Testis (tissue), 3 donors: Measurements from ENCODE around the gene APOLD1. TPM values are rescaled to one million over a fixed set of nuclear protein-coding genes. Genes with fewer than 3 reads are reported as not detected.

ENCODE experiments used
- DNase-seq: peaks from one replicate; pipeline ENCODE4 v3.0.0-alpha.2; 2019
- H3K27ac ChIP-seq, 2 donors: fragments of 200-600 bp; sonication (generic); one replicate each; pipeline ENCODE4 v1.5.1; 2019
- H3K27me3 ChIP-seq: fragments of 200-600 bp; sonication (generic); one replicate; pipeline ENCODE4 v1.5.1; 2019
- H3K36me3 ChIP-seq: fragments of 200-600 bp; sonication (generic); one replicate; pipeline ENCODE4 v1.5.1; 2017; ENCODE audit warnings: low read depth; ENCODE audit errors: missing control alignments
- H3K4me1 ChIP-seq: fragments of 200-600 bp; sonication (generic); one replicate; pipeline ENCODE4 v1.5.1; 2019
- H3K4me3 ChIP-seq, 2 donors: fragments of 200-600 bp; sonication (generic); one replicate each; pipeline ENCODE4 v1.5.1; 2017 to 2019
- H3K9me3 ChIP-seq: fragments of 200-600 bp; sonication (generic); one replicate; pipeline ENCODE4 v1.5.1; 2017
- POLR2A ChIP-seq: fragments of 450-650 bp; IDR thresholded peaks from one replicate; pipeline ENCODE4 v1.6.1; 2017; ENCODE audit warnings: antibody characterized with exemption, mild to moderate bottlenecking, moderate library complexity
- WGBS, 2 donors: methylation state at CpG; one replicate each; pipeline ENCODE4 v1.1.5; 2018; 5-methylcytosine and 5-hydroxymethylcytosine counted together
- intact Hi-C: fragments of 100-400 bp; cut with DNase I; formaldehyde crosslinking; loops from one replicate; pipeline ENCODE4 v1.15.1; 2023; ENCODE audit warnings: low total_unique reads
- polyA plus RNA-seq: library from polyadenylated mRNA; stranded (reverse); fragments of 350-450 nt; fragmentation: Illumina TruSeq; extraction: RNeasy Lipid Tissue Mini Kit (QIAGEN cat#74804); gene quantifications from one replicate; pipeline ENCODE4 v1.2.3, GENCODE V29; 2014; ENCODE audit warnings: low read depth, low replicate concordance; ENCODE audit not compliant: insufficient read depth
- total RNA-seq, 2 donors: library from RNA; depleted of rRNA; stranded (reverse); fragments of >200 nt; gene quantifications; one replicate each; pipeline ENCODE4 v1.2.3, GENCODE V29; 2016
- TF ChIP-seq, protein P1 (sequence below), 3 experiments: fragments of 450-650 bp in 2 of 3; fragments of 200-600 bp in 1 of 3; sonication (generic) in 1 of 3; IDR thresholded peaks; one replicate each; pipeline ENCODE4 v1.5.1; 2016 to 2019; ENCODE audit warnings: antibody characterized with exemption in 3 of 3, mild to moderate bottlenecking in 2 of 3, moderate library complexity in 1 of 3

Gene APOLD1
- total and polyA plus RNA-seq, 3 donors from 2014 or later = 8.2 to 9.7 (median 9.2) TPM

DNA sequence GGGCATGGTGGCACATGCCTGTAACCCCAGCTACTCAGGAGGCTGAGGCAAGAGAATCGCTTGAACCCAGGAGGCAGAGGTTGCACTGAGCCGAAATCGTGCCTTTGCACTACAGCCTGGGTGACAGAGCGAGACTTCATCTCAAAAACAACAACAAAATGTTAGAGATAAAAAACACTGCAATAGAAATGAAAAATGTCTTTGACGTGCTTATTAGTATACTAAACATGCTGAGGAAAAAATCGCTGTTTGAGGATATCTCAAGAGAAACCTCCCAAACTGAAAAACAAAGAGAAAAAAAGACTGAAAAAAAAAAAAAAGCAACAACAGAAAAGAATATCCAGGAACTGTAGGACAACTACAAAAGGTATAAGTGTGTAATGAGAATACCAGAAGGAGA lies 15.2 kb upstream of the APOLD1 start:
- H3K4me3 ChIP-seq = no peak overlapping the region
- intact Hi-C loops = no loop called here
- H3K27ac ChIP-seq = no peak overlapping the region
- no peaks in the 10 kb centered on the region for H3K4me1 ChIP-seq
- H3K36me3 ChIP-seq = no peaks in the 10 kb centered on the region
- H3K9me3 ChIP-seq = no peaks in the 10 kb centered on the region
- no peaks in the 10 kb centered on the region for H3K27me3 ChIP-seq
- WGBS, 2 donors = 93 to 98% methylated on average over 6 of the region's 6 CpGs
- TF ChIP-seq, protein P1, sequence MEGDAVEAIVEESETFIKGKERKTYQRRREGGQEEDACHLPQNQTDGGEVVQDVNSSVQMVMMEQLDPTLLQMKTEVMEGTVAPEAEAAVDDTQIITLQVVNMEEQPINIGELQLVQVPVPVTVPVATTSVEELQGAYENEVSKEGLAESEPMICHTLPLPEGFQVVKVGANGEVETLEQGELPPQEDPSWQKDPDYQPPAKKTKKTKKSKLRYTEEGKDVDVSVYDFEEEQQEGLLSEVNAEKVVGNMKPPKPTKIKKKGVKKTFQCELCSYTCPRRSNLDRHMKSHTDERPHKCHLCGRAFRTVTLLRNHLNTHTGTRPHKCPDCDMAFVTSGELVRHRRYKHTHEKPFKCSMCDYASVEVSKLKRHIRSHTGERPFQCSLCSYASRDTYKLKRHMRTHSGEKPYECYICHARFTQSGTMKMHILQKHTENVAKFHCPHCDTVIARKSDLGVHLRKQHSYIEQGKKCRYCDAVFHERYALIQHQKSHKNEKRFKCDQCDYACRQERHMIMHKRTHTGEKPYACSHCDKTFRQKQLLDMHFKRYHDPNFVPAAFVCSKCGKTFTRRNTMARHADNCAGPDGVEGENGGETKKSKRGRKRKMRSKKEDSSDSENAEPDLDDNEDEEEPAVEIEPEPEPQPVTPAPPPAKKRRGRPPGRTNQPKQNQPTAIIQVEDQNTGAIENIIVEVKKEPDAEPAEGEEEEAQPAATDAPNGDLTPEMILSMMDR (IDR thresholded peaks at IDR 0.05) = no peak
- TF ChIP-seq POLR2A = no peak
- DNase-seq = no peak

DNA sequence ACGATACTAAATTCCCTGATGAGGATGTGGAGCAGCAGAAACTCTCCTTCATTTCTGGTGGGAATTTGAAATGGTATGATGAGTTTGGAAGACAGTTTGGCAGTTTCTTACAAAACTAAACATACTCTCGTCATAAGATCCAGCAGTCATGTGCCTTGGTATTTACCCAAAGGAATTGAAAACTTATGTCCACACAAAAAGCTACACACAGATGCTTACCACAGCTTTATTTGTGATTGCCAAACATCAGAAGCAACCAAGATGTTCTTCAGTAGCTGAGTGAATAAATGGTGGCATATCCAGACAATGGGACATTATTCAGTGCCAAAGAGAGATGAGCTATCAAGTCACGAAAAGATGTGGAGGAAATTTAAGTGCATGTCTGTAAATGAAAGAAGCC lies 10.7 kb upstream of the APOLD1 start:
- no peaks in the 10 kb centered on the region for H3K9me3 ChIP-seq
- no peaks in the 10 kb centered on the region for H3K36me3 ChIP-seq
- DNase-seq = no peak
- H3K4me3 ChIP-seq = no peak overlapping the region
- no peak overlapping the region for H3K27ac ChIP-seq
- intact Hi-C loops = no loop called here
- no peaks in the 10 kb centered on the region for H3K27me3 ChIP-seq
- 57 to 62% methylated on average over 3 of the region's 3 CpGs for WGBS, 2 donors
- H3K4me1 ChIP-seq = no peaks in the 10 kb centered on the region
- TF ChIP-seq, protein P1 (IDR thresholded peaks at IDR 0.05) = no peak
- TF ChIP-seq POLR2A = no peak

DNA sequence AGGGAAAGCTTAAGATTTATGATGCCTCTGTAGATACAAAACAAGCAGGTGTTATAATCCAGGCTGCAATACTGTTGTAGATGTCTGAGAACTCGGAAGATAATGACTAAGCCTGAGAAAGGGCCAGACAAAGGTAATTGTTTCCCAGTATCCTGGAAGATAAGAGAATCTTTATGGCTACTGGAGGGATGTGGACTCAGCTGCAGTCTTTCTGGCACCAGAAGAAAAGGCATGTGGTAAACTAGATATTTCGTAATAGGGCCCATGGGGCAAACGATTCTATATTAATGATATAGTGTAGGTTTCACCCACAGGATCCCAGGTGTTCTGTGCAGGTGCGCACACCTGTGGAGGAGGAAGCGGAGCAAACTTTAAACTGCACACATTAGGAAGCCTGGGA lies 9.2 kb upstream of the APOLD1 start:
- no peak for DNase-seq
- Histone ChIP-seq H3K27me3 (no peaks in the 10 kb centered on the region), H3K27ac (no peak overlapping the region), H3K9me3 (no peaks in the 10 kb centered on the region), H3K4me1 (no peaks in the 10 kb centered on the region), H3K4me3 (no peak overlapping the region), H3K36me3 (no peaks in the 10 kb centered on the region)
- intact Hi-C loops = no loop called here
- WGBS, 2 donors = 71 to 76% methylated on average over 5 of the region's 5 CpGs
- TF ChIP-seq, protein P1 (IDR thresholded peaks at IDR 0.05) = no peak
- no peak for TF ChIP-seq POLR2A

DNA sequence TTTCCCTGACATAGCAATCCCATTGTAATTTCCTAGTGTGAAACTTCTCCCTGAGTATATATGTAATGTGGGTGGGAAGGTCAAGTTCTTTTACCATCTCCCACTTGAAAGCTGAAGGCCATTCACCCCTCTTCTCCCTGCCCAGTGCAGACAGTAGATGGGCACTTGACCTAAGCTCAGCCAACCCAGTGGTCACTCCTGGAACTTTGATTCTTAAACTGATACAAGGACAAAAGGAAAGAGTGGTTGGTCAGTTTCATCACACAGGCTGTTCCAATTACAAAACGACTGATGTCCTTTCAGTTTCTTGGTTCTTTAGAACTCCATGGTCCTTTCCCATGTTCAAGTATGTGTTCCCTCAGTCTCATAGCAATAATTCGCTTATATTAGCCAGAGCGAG lies 8.4 kb upstream of the APOLD1 start:
- intact Hi-C loops = no loop called here
- 83 to 86% methylated on average over 3 of the region's 3 CpGs for WGBS, 2 donors
- H3K4me1 ChIP-seq = no peaks in the 10 kb centered on the region
- H3K4me3 ChIP-seq = no peak overlapping the region
- H3K27me3 ChIP-seq = no peaks in the 10 kb centered on the region
- no peak for DNase-seq
- no peaks in the 10 kb centered on the region for H3K9me3 ChIP-seq
- H3K36me3 ChIP-seq = no peaks in the 10 kb centered on the region
- no peak for TF ChIP-seq POLR2A
- TF ChIP-seq, protein P1 (IDR thresholded peaks at IDR 0.05) = no peak
- no peak overlapping the region for H3K27ac ChIP-seq

DNA sequence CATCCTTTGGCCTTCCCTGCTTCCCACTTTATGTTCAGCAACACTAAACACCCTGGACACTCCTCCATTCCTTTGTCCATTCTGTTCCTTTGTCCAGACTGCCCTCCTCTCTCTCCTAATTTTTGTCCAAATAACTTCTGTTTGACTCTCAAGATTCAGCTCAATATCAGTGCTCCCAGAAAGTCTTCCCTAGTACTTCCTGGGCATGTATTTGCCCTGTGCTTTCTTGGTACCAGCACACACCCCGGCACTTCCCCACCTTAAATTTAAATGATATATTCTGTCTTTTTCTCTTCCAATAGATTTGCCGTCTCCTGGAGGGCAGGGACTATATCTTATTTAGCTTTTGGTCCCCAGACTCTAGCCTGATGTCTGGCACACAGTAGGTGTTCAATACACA lies 6.5 kb upstream of the APOLD1 start:
- Histone ChIP-seq H3K27ac (no peak overlapping the region), H3K4me1 (no peaks in the 10 kb centered on the region), H3K4me3 (no peak overlapping the region), H3K27me3 (no peaks in the 10 kb centered on the region), H3K36me3 (no peaks in the 10 kb centered on the region), H3K9me3 (no peaks in the 10 kb centered on the region)
- WGBS, 2 donors = 90 to 96% methylated on average over 2 of the region's 2 CpGs
- no peak for DNase-seq
- TF ChIP-seq, protein P1 (IDR thresholded peaks at IDR 0.05) = no peak
- TF ChIP-seq POLR2A = no peak
- intact Hi-C loops = no loop called here
